GM21528 (cell line): Measurements from ENCODE around the gene SOX6.
"Not testable (repeated sequence)": the region's sequence is repeated elsewhere in the genome, so short reads cannot be mapped to it uniquely, and the experiment has no call there.

ENCODE experiments used
- ATAC-seq: cut with Tn5 transposase; IDR thresholded peaks from one replicate; pipeline ENCODE4 v1.9.1; 2021; ENCODE audit warnings: mild to moderate bottlenecking, moderate library complexity; ENCODE audit not compliant: unreplicated experiment, low FRiP score

The SOX6 gene

GRCh38 chr11:16356057-16356760 is at the start of gene SOX6:
Gene SOX6 (minus strand): TSS chr11:16356546. CDS start chr11:16341248, 15,298 bp downstream.
- no peak for ATAC-seq

GRCh38 chr11:16404781-16405285 is 48.5 kb upstream of the SOX6 start:
- no peak for ATAC-seq

- ATAC-seq = no peak
These were observed 47.5 kb upstream of the SOX6 start for GRCh38 chr11:16403851-16404250.

DNA sequence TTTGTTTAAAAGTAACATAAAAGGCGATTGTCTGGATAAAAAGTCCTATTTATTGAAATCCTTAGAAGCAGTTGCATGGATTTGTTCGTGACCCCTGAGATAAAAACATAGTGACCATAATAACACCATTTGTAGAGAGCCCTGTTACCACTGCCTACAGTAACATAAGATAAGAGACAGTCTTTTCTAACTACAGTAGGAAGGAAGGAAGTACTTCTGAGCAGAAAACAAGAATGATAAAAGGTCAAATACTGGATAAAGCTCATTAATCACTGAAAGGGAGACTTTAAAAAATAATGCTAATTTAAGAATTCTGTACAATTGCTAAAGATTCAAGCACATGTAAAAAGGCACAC is 47.1 kb upstream of the SOX6 start:
- no peak for ATAC-seq

DNA sequence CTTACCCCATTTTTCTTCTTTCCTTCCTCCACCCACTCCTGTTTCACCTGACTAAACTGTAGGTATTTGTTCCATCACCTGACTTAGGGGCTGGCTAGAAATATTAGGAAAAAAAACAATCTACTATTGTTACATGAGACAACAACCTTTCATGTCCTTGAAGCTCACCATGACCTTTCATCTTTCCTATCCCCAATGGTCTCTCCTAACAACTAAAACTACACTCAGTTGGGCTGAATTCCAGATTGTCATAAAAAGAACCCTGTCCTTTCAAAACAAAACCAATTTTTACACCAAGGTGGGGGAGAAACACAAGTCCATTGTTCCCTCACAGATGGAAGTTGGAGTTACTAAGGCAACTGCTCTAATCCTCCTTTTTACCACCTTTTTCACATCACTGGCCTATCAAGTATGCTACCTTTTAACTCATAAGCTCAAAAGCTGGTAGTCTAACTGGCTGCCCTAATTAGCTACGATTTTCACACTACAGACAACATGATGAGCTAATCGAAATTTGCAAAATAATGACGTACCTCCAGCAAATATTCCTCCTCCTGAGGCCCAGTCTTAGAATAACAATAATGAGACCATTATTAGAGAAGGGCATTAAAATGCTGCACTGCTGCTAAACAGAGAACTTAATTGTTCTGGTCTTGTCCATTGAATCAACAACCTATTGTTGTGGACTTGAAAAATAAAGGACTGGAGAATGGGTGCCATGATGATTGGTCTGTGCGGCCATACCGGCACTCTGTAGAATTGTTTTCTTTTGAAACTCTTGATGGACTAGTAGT is 46.5 kb upstream of the SOX6 start:
- ATAC-seq = no peak

- no peak for ATAC-seq
These were observed 41.0 kb upstream of the SOX6 start for GRCh38 chr11:16397390-16397789.

GRCh38 chr11:16395601-16396000 is 39.3 kb upstream of the SOX6 start:
- no peak for ATAC-seq

DNA sequence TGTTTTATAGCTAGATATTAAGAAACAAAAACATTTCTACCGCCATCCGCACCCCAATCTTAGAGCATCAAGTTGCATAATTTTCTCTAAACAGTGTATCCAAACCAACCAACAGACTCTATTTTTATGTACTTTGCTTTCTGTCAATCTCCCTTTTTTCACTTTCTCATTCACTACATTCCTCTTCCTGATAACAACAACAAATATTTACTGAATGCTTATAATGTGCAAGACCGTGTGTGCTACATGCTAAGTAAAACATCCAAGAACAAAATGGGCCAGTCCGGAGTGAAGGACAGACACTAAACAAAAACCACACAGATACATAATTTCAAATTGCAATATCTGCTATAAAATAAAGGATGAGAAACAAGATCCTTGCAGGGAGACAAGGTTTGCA is 38.6 kb upstream of the SOX6 start:
- no peak for ATAC-seq

DNA sequence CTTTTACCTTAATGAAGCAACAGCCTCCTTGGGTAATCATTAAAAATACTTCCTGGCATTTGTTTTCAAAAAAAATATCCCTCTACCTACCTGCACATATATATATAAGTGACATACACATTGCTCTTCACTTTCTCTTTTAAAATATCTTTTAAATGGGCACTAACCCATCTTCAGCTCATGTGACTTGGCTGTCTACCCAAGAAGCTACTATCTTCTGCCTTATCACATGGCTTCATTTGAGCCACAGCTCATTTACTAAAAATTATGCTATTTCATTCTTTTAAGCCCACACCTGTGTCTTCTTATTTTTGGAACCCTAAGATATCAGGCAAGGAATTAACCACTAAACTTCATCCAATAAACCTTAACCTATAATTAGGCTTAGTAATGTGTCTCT is 37.0 kb upstream of the SOX6 start:
- no peak for ATAC-seq

- no peak for ATAC-seq
These were observed 36.3 kb upstream of the SOX6 start for GRCh38 chr11:16392616-16393015.

- not testable (repeated sequence) for ATAC-seq
These were observed 34.5 kb upstream of the SOX6 start for GRCh38 chr11:16390826-16391225.

DNA sequence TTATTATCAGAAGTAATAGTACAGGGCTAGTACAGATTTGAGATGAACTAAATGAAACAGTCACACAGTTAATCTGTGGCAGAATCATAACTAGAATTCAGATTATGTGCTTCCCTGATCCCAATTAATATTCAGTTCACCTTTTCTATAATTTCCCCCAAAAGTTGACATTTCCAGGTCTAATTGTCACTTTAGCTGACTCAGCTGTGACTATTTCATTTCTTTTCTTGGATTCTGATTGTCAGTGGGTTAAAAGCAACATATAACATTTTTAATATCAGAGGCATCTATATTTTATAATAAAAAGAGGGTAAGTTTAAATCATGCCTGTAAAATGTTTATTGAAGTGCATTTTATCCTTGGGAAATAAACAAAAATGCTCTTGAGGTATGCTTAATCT is 28.8 kb upstream of the SOX6 start:
- no peak for ATAC-seq

DNA sequence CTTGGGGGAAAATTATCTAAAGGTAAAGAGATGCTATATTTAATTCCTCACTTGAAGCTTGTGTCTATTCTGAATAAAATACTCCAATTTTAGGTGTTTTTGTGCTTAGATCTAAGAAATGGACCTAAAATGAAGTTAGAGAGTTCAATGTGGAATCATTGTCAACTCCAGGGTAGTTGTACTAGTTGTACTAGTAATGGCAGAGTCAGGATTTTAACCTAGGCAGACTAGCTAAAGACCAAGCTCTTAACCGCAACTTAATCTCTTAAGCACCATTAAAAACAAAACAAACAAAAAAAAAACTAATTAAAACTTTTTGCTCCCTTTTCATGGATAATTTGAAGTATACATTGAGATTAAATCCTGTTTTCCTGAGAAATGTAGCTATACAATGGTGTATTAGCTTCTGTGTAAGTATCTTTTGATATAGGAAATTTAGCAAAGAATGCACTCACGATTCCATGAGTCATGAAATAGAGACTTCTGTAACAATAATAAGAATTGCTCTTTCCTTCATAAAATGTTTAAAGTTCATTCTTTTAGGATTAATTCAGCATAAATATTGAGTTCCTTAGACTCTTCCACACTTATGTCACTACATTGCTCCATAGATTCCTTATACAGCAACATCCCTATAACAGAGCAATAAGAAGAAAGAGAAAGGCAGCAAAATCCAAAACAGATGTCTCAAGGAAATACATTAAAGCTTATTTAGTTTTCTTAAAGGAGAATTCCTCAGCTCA is 26.5 kb upstream of the SOX6 start:
- no peak for ATAC-seq

GRCh38 chr11:16382186-16382585 is 25.8 kb upstream of the SOX6 start:
- ATAC-seq = no peak

DNA sequence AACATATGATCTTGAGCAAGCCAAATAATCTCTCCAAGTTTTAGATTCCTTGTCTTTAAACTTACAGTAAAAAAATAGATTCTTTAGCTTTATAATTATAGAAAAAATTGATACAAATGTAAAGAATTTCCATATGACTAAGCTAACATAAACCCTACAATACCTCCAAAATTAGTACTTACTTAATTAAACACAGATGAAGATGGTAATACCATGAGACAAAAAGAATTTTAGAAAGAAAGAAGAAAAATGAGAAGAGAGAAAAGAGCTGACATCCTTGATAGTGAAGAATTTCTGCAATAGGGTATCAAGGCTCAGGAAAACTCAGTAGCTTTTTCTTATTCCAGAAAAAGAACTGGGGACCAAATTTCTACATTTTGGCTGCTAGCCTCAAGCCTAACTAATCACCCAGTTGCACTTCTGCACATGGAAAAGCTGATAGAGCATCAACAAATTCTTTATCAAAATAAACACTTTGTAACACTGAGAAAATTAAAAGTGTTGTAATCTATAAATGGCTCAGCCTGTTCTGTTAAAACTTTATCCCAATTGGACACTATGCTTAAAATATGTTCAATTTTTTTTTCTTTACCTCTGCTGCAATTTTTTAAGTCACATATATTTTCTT is 24.7 kb upstream of the SOX6 start:
- no peak for ATAC-seq

- ATAC-seq = no peak
These were observed 22.6 kb upstream of the SOX6 start for GRCh38 chr11:16378906-16379305.

DNA sequence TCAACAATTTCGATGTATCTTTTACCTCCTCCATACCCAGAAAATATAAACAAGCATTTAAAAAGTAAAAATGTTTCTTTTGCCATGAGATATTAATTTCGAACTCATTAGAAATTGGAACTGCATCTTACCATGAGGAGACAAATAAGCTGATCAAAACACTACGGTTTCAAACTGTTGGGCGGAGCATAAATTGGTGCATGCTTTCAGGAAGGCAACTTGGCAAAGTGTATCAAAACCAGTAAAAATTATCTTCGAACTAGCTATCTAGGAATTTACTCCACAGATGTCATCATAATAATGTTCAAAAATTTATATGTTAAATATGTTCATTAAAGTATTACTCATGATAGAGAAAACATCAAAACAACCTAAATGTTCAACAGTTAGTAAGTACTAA is 21.4 kb upstream of the SOX6 start:
- no peak for ATAC-seq

- not testable (repeated sequence) for ATAC-seq
These were observed 19.3 kb upstream of the SOX6 start for GRCh38 chr11:16375664-16376063.

- no peak for ATAC-seq
These were observed 17.4 kb upstream of the SOX6 start for GRCh38 chr11:16373768-16374167.

- no peak for ATAC-seq
These were observed 16.0 kb upstream of the SOX6 start for GRCh38 chr11:16372355-16372754.

DNA sequence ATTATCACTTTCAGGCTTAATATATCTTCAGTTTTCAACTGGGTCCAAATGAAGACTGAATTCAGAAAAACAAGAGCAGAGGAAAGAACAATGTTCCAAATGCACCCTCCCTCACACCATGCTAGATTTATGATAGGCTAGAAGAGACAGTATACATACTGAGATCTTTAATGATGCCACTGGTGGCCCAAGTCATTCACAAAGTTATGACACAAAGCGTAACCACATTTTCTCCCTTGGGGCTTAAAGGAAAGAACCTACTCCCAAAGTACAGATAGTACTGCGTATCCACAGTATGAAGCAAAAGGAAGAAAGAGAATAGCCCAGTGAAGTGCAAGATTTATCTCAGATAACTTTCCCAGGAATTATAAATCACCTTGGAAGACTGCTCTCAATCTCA is 10.9 kb upstream of the SOX6 start:
- no peak for ATAC-seq
